ENCODE measurements around the gene PTPN21.

Gene PTPN21

DNA sequence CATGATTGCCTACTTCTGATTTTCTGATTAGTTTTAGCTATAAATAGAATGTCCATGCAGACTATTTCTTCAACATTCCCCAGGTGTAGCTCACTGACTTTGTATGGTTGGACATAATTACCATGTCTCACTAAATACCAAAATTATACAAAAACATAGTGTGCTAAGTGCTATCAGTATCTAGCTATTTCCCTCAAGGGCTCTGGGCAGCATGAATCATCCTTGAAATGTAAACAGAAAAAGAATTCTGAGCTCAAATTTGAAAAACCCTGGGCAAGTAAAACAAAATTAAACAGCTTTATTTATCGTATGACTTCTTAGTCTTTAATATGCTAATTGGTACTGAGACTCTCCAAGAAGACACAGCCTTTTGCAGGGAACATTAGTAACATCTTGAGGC is 86.4 kb downstream of the PTPN21 start:
- DNase-seq (ENCODE audit: low read depth) = no peak

DNA sequence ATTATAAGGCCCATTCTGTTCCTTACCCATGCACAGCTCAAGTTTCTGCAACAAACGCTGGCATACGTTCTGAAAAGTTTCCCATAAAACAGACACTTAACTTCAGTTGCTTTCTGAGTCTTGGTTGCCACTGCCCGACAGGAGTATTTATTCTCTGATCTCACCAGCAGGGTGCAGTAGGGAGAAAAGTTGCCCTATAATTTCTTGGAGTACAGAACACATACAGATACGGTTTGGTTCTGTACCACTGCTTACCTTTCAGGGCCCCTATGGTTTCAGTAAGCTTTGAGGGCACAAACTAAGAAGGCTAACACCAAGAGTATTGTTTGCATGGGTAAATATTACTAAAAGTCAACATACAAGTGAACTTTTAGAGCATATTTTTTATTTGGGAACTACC is 91.5 kb downstream of the PTPN21 start:
- no peak for DNase-seq (ENCODE audit: low read depth)

DNA sequence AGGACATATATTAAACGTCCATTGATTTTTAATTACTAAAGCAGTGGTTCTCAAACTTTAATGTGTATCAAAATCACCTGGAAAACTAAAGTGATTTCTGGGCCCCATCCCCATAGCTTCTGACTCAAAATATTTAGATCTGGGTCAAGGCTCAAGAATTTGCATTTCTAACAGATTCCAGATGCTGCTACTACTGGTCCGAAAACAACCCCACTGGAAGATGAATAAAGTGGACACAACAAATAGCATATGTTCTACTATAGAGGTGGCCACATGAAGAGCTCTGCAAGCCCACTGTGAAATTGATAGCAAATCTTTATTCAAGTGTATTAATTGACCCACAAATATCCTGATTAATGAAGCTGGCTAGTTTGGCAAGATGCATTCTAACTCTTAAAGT is 99.9 kb downstream of the PTPN21 start:
- no peak for DNase-seq (ENCODE audit: low read depth)

- no peak for DNase-seq (ENCODE audit: low read depth)
Measured at GRCh38 chr14:88452231-88452630, 102.6 kb downstream of the PTPN21 start.

GRCh38 chr14:88439088-88439487 is 115.7 kb downstream of the PTPN21 start:
- no peak for DNase-seq (ENCODE audit: low read depth)

DNA sequence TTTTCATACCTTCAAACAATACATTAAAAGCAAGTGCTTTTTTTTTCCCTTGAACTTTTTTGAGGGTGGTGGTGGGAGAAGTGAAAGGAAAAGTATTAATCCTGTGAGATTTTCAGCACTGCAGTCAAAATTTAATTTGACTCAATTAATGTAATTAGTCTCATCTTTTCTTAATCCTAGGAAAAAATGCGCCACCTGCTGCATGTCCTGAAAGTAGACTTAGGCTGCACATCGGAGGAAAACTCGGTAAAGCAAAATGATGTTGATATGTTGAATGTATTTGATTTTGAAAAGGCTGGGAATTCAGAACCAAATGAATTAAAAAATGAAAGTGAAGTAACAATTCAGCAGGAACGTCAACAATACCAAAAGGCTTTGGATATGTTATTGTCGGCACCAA is 117.1 kb downstream of the PTPN21 start:
- no peak for DNase-seq (ENCODE audit: low read depth)

- DNase-seq (ENCODE audit: low read depth) = no peak
Measured at GRCh38 chr14:88430976-88431375, 123.8 kb downstream of the PTPN21 start.

DNA sequence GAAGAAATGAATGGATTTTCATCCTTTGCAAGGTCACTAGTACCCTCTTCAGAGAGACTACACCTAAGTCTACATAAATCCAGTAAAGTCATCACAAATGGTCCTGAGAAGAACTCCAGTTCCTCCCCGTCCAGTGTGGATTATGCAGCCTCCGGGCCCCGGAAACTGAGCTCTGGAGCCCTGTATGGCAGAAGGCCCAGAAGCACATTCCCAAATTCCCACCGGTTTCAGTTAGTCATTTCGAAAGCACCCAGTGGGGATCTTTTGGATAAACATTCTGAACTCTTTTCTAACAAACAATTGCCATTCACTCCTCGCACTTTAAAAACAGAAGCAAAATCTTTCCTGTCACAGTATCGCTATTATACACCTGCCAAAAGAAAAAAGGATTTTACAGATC is 128.5 kb downstream of the PTPN21 start:
- no peak for DNase-seq (ENCODE audit: low read depth)

GRCh38 chr14:88424573-88424972 is 130.2 kb downstream of the PTPN21 start:
- no peak for DNase-seq (ENCODE audit: low read depth)

DNA sequence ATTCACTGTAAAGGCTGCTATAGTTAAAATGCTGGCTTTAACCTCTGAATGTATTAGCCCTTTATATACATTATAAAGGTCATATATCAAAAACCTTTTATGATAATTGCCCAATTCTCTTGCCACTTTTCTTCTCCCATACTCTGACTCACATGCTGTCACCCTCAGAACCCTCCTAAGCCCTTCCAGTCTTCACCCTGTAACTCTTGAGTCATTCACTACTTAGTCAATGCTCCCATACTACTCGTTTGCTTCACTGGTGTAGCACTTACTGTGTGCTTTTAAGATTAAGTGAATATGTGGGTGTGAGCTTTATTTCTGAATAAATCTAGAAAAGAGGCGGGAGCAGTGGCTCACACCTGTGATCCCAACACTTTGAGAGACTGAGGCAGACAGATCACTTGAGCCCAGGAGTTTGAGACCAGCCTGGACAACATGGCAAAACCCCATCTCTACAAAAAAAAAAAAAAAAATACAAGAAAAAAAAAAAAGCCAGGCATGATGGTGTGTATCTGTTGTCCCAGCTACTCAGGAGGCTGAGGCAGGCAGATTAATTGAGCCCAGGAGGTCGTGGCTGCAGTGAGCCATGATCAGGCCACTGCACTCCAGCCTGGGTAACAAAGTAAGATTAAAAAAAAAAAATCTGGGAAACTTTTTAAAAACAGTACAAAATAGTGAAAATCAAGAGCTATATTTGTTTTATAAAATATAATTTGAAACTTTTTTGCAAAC is 131.7 kb downstream of the PTPN21 start:
- DNase-seq (ENCODE audit: low read depth) = no peak

- DNase-seq (ENCODE audit: low read depth) = no peak
Measured at GRCh38 chr14:88422047-88422446, 132.8 kb downstream of the PTPN21 start.

- DNase-seq (ENCODE audit: low read depth) = no peak
Measured at GRCh38 chr14:88421286-88421685, 133.5 kb downstream of the PTPN21 start.

DNA sequence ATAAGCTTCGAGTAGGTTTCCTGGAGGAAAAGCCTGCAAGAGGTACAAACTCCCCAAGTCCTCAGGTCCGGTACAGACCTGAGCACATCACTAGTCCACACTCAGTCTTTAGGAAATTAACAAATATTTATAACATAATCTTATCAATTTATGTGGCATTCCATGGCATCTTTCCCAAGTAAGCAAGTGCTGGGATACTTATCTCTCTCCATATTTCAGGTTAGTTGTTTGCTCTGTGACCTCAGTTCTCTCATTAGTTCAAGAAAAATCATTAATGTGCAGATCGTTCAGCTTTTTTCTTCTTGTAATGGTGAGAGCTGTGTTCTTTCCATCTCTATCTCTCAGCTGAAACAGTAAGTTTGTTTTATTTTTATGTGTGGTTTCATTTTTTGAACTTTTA is 134.6 kb downstream of the PTPN21 start:
- DNase-seq (ENCODE audit: low read depth) = no peak

GRCh38 chr14:88417594-88417993 is 137.2 kb downstream of the PTPN21 start:
- no peak for DNase-seq (ENCODE audit: low read depth)
